PC-9 (cell line): ENCODE results near the gene AFAP1L1. TPM values are rescaled to one million over a fixed set of nuclear protein-coding genes. Genes with fewer than 3 reads are reported as not detected.

Experiments used
- Bru-seq: library from RNA; stranded (reverse); fragments of 400-500 nt; gene quantifications from one replicate; lab custom pipeline; 2021; lab: Mats Ljungman, UMichigan
- BruChase-seq, 2 experiments: library from RNA; stranded (reverse); fragments of 400-500 nt; gene quantifications; one replicate each; lab custom pipeline; 2021; lab: Mats Ljungman, UMichigan
- BruUV-seq: library from RNA; stranded (reverse); fragments of 400-500 nt; replicated peaks from 2 replicates; lab custom pipeline; 2021; lab: Mats Ljungman, UMichigan
- CTCF ChIA-PET: fragments of 300-600 bp; sonication (Branson Sonifier 250); formaldehyde crosslinking; loops from one replicate; lab custom pipeline; 2022; ENCODE audit warnings: antibody characterized with exemption; lab: Charles Lee
- POLR2A ChIA-PET: fragments of 300-600 bp; sonication (Branson Sonifier 250); formaldehyde crosslinking; loops from one replicate; lab custom pipeline; 2022; ENCODE audit warnings: antibody characterized with exemption; ENCODE audit not compliant: unreplicated experiment; lab: Charles Lee
- DNase-seq, 2 experiments: peaks; one replicate each; pipeline versions ENCODE4 v3.0.0 to v3.0.0-alpha.2; 2015 to 2022; ENCODE audit warnings: mixed read lengths in 1 of 2
- H2AFZ ChIP-seq: fragments of 200-600 bp; sonication (generic); 2 replicates; pipeline ENCODE4 v1.8.1; 2017; ENCODE audit warnings: antibody characterized with exemption
- H3F3A ChIP-seq: fragments of 200-600 bp; sonication (generic); 2 replicates; pipeline ENCODE4 v1.8.1; 2017; ENCODE audit warnings: antibody characterized with exemption, mild to moderate bottlenecking, low read depth; ENCODE audit not compliant: insufficient read depth
- H3K27ac ChIP-seq: fragments of 200-600 bp; sonication (generic); 2 replicates; pipeline ENCODE4 v1.6.1; 2016; ENCODE audit warnings: mixed run types
- H3K27me3 ChIP-seq: fragments of 200-600 bp; sonication (generic); 2 replicates; pipeline ENCODE4 v1.6.1; 2016; ENCODE audit warnings: low read depth, mixed run types; ENCODE audit not compliant: insufficient read depth
- H3K36me3 ChIP-seq: fragments of 200-600 bp; sonication (generic); 2 replicates; pipeline ENCODE4 v1.6.1; 2016; ENCODE audit warnings: low read depth, mixed run types
- H3K4me1 ChIP-seq: fragments of 200-600 bp; sonication (generic); replicated peaks from 2 replicates; pipeline ENCODE4 v1.6.1; 2016; ENCODE audit warnings: mixed run types; ENCODE audit not compliant: insufficient read depth
- H3K4me2 ChIP-seq: fragments of 200-600 bp; sonication (generic); 2 replicates; pipeline ENCODE4 v1.6.1; 2017; ENCODE audit warnings: mixed run types
- H3K4me3 ChIP-seq: fragments of 200-600 bp; sonication (generic); 2 replicates; pipeline ENCODE4 v1.6.1; 2016; ENCODE audit warnings: mixed run types
- H3K79me2 ChIP-seq: fragments of 200-600 bp; sonication (generic); 2 replicates; pipeline ENCODE4 v1.6.1; 2017; ENCODE audit warnings: low read depth, mixed run types
- H3K9me2 ChIP-seq: fragments of 200-600 bp; sonication (generic); 2 replicates; pipeline ENCODE4 v1.8.1; 2017; ENCODE audit warnings: mild to moderate bottlenecking; ENCODE audit not compliant: insufficient read depth
- H3K9me3 ChIP-seq: fragments of 200-600 bp; sonication (generic); 2 replicates; pipeline ENCODE4 v1.8.1; 2016; ENCODE audit warnings: low read depth; ENCODE audit not compliant: insufficient read depth
- H4K20me1 ChIP-seq: fragments of 200-600 bp; sonication (generic); 2 replicates; pipeline ENCODE4 v1.8.1; 2017; ENCODE audit not compliant: insufficient read depth
- EZH2 ChIP-seq: fragments of 200-600 bp; sonication (generic); IDR thresholded peaks from 2 replicates; pipeline ENCODE4 v1.8.0; 2017; ENCODE audit warnings: antibody characterized with exemption, low read depth
- intact Hi-C: fragments of 100-400 bp; cut with micrococcal nuclease; formaldehyde crosslinking; loops from one replicate; pipeline ENCODE4 v1.10.0; 2022; ENCODE audit not compliant: unreplicated experiment
- long read RNA-seq: library from polyadenylated mRNA; stranded (forward); transcript quantifications from one replicate; pipeline ENCODE4 v2.0.0, GENCODE V29; 2022
- total RNA-seq: library from RNA; stranded (reverse); gene quantifications from 2 replicates; pipeline ENCODE4 v1.2.3, GENCODE V29; 2021
- TF ChIP-seq, protein P1 (sequence below): fragments of 200-600 bp; sonication (generic); conservative IDR thresholded peaks from 2 replicates; pipeline ENCODE4 v1.6.1; 2017; ENCODE audit warnings: mixed run types, antibody characterized with exemption, mild to moderate bottlenecking, moderate library complexity

Gene AFAP1L1
- total RNA-seq (9.6 and 13.2 TPM in 2 replicates), Bru-seq, nascent RNA (percentile 52 among the genes with signal in this experiment), BruChase-seq, experiment 1, labeled RNA remaining after a 2-hour chase (percentile 51 among the genes with signal in this experiment), BruChase-seq, experiment 2, labeled RNA remaining after a 6-hour chase (percentile 51 among the genes with signal in this experiment)
- long read RNA-seq, full-length matches to known transcripts = 22 of 25 reads
- long read RNA-seq, partial matches to known transcripts = 3 of 25 reads
- long read RNA-seq, other reads (novel, unspliced or antisense) = 0 of 25 reads

DNA sequence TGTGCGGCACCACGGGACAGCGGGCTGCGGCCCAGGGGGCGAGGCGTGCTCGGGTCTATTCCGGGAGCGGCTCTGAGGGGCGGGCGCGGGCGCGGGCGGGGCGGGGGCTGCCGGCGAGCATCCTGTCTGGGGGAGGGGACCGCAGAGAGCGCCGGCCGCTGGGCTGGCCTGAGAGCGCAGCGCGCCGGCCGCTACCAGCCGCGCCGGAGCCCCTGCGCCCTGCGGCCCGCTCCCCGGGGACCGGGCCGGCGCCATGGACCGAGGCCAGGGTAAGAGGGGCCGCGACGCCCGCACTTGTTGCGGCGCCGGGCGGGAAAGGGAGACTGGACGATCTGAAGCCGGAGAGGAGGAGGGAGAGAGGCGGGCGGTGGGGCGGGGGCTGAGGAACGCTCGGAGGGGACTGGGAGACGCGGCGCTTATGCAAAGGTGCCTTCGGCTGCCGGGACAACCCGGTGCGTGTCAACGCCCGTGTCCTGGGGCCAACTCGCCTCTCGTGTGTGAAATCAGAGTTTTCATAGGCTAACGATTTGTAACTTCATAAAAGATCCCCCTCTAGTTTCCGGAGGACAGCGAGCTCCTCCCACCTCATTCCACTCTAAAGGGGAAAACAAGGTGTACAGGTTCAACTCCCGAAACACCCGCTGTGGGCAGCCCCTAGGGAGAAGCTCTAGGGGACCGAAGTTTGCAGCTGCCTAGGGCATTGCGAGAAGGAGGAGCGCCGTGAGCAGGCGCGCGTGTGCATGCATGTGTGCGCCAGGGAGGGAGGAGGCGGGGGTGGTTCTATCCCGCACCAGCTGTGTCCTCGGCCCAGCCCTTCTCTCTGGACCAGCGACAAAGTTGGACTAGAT, at the start of gene AFAP1L1:
Gene AFAP1L1 (plus strand): TSS at position 144 of the 848 bp plus-strand sequence. CDS start 110 bp downstream, at position 254.
- TF ChIP-seq, protein P1, sequence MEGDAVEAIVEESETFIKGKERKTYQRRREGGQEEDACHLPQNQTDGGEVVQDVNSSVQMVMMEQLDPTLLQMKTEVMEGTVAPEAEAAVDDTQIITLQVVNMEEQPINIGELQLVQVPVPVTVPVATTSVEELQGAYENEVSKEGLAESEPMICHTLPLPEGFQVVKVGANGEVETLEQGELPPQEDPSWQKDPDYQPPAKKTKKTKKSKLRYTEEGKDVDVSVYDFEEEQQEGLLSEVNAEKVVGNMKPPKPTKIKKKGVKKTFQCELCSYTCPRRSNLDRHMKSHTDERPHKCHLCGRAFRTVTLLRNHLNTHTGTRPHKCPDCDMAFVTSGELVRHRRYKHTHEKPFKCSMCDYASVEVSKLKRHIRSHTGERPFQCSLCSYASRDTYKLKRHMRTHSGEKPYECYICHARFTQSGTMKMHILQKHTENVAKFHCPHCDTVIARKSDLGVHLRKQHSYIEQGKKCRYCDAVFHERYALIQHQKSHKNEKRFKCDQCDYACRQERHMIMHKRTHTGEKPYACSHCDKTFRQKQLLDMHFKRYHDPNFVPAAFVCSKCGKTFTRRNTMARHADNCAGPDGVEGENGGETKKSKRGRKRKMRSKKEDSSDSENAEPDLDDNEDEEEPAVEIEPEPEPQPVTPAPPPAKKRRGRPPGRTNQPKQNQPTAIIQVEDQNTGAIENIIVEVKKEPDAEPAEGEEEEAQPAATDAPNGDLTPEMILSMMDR = no peak
- no peak for TF ChIP-seq EZH2
- H2AFZ ChIP-seq = peak within 1 kb of the TSS; percentile 97
- POLR2A ChIA-PET = interaction anchor here (0.6 to 1.0 kb wide), 5 partner anchors 45 to 1512 kb away, joined by 3 to 8 read pairs (median 6); no protein-coding TSS in a partner anchor
- peak within 1 kb of the TSS; percentile 80 for H3K4me3 ChIP-seq
- intact Hi-C loops = loop anchor here (2.0 to 5.0 kb wide), 4 partner anchors 73 to 445 kb away; partner anchors contain the start of genes ADRB2 and GRPEL2
- DNase-seq = peak; percentile 53 to 66
- BruUV-seq = TSS peak; percentile 31
- H3F3A ChIP-seq = peaks cover 4% of the 10 kb centered on the region
- CTCF ChIA-PET = no interaction called here
- H3K36me3 ChIP-seq = no peaks in the 10 kb centered on the region
- peaks cover 13% of the 10 kb centered on the region for H3K4me1 ChIP-seq
- no peaks in the 10 kb centered on the region for H4K20me1 ChIP-seq
- H3K79me2 ChIP-seq = no peaks in the 10 kb centered on the region; the same call in 1 of the 2 replicates
- peak within 1 kb of the TSS; percentile 27 for H3K27ac ChIP-seq
- no peaks in the 10 kb centered on the region for H3K27me3 ChIP-seq
- H3K4me2 ChIP-seq = peak within 1 kb of the TSS; percentile 77
- no peaks in the 10 kb centered on the region for H3K9me3 ChIP-seq
- no peaks in the 10 kb centered on the region for H3K9me2 ChIP-seq

DNA sequence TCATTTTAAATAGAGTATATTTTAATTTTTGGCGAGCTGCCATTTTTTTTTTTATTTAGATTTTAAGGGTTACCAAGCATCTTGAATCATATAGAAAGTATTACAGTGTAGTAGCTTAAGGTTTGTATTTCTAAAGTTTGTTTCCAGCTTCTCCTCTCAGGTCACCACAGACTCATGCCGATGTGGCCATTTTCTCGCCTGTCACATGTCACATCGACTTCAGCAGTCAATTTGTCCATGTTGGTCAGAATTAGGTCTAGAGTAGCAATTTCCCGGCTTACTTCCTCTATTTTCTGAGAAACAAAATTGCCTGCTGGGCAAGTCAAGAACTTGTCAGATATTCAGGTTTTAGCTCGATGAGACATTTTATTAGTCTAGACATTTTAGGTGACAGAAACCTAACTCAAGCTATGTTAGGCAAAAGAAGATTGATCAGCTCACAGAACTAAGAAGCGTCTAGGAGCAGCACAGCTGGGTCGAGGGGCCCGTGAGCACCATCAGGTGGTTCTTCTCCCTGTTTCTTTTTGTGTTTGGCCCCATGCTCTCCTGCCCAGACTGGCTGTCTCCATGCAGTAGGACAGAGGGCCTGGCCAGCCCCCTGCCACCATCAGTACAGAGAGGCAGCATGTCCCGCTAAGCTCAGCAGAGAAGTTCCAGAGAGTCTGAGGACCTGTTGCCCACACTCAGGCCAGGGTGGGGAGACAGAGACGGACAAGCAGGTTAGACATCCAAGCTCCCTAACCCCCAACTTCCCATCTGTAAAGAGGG, 48.4 kb upstream of the AFAP1L1 start:
- H3K36me3 ChIP-seq = peaks cover 12% of the 10 kb centered on the region; the same call in 1 of the 2 replicates
- intact Hi-C loops = no loop called here

More for the DNA sequence above, 48.4 kb upstream of the AFAP1L1 start:
- BruUV-seq = no TSS peak
- ChIA-PET CTCF (interaction anchor here (0.5 kb wide), 1 partner anchor 11 kb away, joined by 4 read pairs; no protein-coding TSS in a partner anchor), POLR2A (no interaction called here)
- Histone ChIP-seq H4K20me1 (no peaks in the 10 kb centered on the region), H3K79me2 (no peaks in the 10 kb centered on the region), H3K27me3 (no peaks in the 10 kb centered on the region), H3K9me3 (no peaks in the 10 kb centered on the region), H3F3A (peaks cover 23% of the 10 kb centered on the region; the same call in 1 of the 2 replicates), H2AFZ (no peak overlapping the region), H3K4me3 (no peak overlapping the region), H3K27ac (no peak overlapping the region), H3K4me2 (no peak overlapping the region), H3K9me2 (no peaks in the 10 kb centered on the region), H3K4me1 (peaks cover 18% of the 10 kb centered on the region)
- no peak for DNase-seq
- no peak for TF ChIP-seq EZH2
- TF ChIP-seq, protein P1 = no peak
